Adrenal gland (tissue), 12 donors: ENCODE measurements around the gene CEP89. TPM values are rescaled to one million over a fixed set of nuclear protein-coding genes. Genes with fewer than 3 reads are reported as not detected.

Experiments used
- DNase-seq, 7 donors: peaks; one replicate each; pipeline ENCODE4 v3.0.0-alpha.2; 2019 to 2020
- H3K27ac ChIP-seq, 5 donors: fragments of 200-600 bp; sonication (generic) in 4 of 5; 1 replicate in 3 of 5; 2 replicates in 2 of 5; pipeline versions ENCODE4 v1.5.1 to v1.8.0; 2016 to 2020; ENCODE audit warnings: mild to moderate bottlenecking in 1 of 5
- H3K27me3 ChIP-seq: fragments of 200-600 bp; 2 replicates; pipeline ENCODE4 v1.8.0; 2021
- H3K36me3 ChIP-seq, 2 donors: fragments of 200-600 bp; replicated peaks in 1 of 2; 1 replicate in 1 of 2; 2 replicates in 1 of 2; pipeline versions ENCODE4 v1.5.1 to v1.8.0; 2018 to 2022
- H3K4me1 ChIP-seq, 2 donors: fragments of 200-600 bp; replicated peaks in 1 of 2; 1 replicate in 1 of 2; 2 replicates in 1 of 2; pipeline versions ENCODE4 v1.5.1 to v1.8.0; 2018 to 2021
- H3K4me3 ChIP-seq, 4 donors: fragments of 200-600 bp; sonication (generic) in 3 of 4; one replicate each; pipeline ENCODE4 v1.5.1; 2016 to 2018
- H3K9me3 ChIP-seq, 3 donors: fragments of 200-600 bp; sonication (generic) in 1 of 3; replicated peaks in 1 of 3; 1 replicate in 2 of 3; 2 replicates in 1 of 3; pipeline versions ENCODE4 v1.5.1 to v1.8.0; 2016 to 2021
- CTCF ChIP-seq, 6 experiments: fragments of 450-650 bp in 4 of 6; fragments of 200-600 bp in 2 of 6; sonication (generic) in 1 of 6; IDR thresholded peaks; 1 replicate in 5 of 6; 2 replicates in 1 of 6; pipeline versions ENCODE4 v1.5.1 to v1.8.0; 2016 to 2021; ENCODE audit warnings: antibody characterized with exemption in 6 of 6, mild to moderate bottlenecking in 2 of 6, moderate library complexity in 1 of 6
- POLR2A ChIP-seq, 2 donors: fragments of 450-650 bp; IDR thresholded peaks; one replicate each; pipeline ENCODE4 v1.6.1; 2017; ENCODE audit warnings: antibody characterized with exemption in 2 of 2, mild to moderate bottlenecking in 2 of 2, moderate library complexity in 1 of 2
- WGBS, 4 donors: extraction: QIAGEN DNeasy Blood & Tissue Kit in 2 of 4; methylation state at CpG; one replicate each; pipeline versions ENCODE4 v1.1.5 to v1.1.7; 2013 to 2017; 5-methylcytosine and 5-hydroxymethylcytosine counted together
- intact Hi-C, 2 donors: fragments of 100-400 bp; cut with DNase I; formaldehyde crosslinking; loops; one replicate each; pipeline versions ENCODE4 v1.14.1 to v1.15.0; 2022 to 2023
- polyA plus RNA-seq, 3 donors: library from polyadenylated mRNA; stranded (reverse); fragments of 200-250 nt in 2 of 3; fragments of 350-450 nt in 1 of 3; fragmentation: Illumina TruSeq in 1 of 3; extraction: RNeasy Lipid Tissue Mini Kit (QIAGEN cat#74804) in 1 of 3; gene quantifications; one replicate each; pipeline ENCODE4 v1.2.3, GENCODE V29; 2013 to 2014
- total RNA-seq, 9 donors: library from RNA; depleted of rRNA in 4 of 9; stranded (reverse); fragments of >200 nt in 4 of 9; fragments of 120-200 nt in 1 of 9; fragmentation: NEBNext Ultra II Directional in 1 of 9; extraction: Animal tissue kit (Norgen Biotek cat#: 25700) in 1 of 9; gene quantifications; one replicate each; pipeline versions ENCODE4 v1.1.0 to v1.2.4, GENCODE V29; 2013 to 2023
- donor health status: healthy with polysubstance abuse.
- donor health status: Bipolar disorder and iron deficiency.
- donor health status: DM: yes; HTN: yes; CAD: no.
- donor health status: DM: no; HTN: no; CAD: no.
- donor health status: DM: no; HTN: no; CAD: no.
- donor health status: DM: yes; HTN: yes; CAD: no.

The CEP89 gene
- total and polyA plus RNA-seq, 12 donors = 9.2 to 20.1 (median 13.9) TPM

- no peak for TF ChIP-seq CTCF (IDR thresholded peaks at IDR 0.05)
- TF ChIP-seq POLR2A (IDR thresholded peaks at IDR 0.05) = no peak
- 87 to 99% (median 95%) methylated on average over 3 of the region's 3 CpGs for WGBS, 4 donors
- Histone ChIP-seq H3K4me3 (no peak overlapping the region), H3K27ac (no peak overlapping the region), H3K9me3 (no peaks in the 10 kb centered on the region), H3K27me3 (no peaks in the 10 kb centered on the region), H3K4me1 (no peaks in the 10 kb centered on the region), H3K36me3 (no peaks in the 10 kb centered on the region)
- no peak for DNase-seq
- intact Hi-C loops = no loop called here
Measured at GRCh38 chr19:32861596-32861995, 110.2 kb downstream of the CEP89 start.

- H3K4me3 ChIP-seq = no peak overlapping the region
- intact Hi-C loops = no loop called here
- no peak overlapping the region for H3K27ac ChIP-seq
- H3K27me3 ChIP-seq = no peaks in the 10 kb centered on the region
- no peaks in the 10 kb centered on the region for H3K9me3 ChIP-seq
- H3K4me1 ChIP-seq = no peaks in the 10 kb centered on the region
- TF ChIP-seq CTCF (IDR thresholded peaks at IDR 0.05) = no peak
- TF ChIP-seq POLR2A (IDR thresholded peaks at IDR 0.05) = no peak
- H3K36me3 ChIP-seq = no peaks in the 10 kb centered on the region
- 88 to 98% (median 95%) methylated on average over 9 to 19 of the region's 19 CpGs for WGBS, 4 donors
- DNase-seq = no peak
Measured at GRCh38 chr19:32859591-32859990, 112.2 kb downstream of the CEP89 start.

DNA sequence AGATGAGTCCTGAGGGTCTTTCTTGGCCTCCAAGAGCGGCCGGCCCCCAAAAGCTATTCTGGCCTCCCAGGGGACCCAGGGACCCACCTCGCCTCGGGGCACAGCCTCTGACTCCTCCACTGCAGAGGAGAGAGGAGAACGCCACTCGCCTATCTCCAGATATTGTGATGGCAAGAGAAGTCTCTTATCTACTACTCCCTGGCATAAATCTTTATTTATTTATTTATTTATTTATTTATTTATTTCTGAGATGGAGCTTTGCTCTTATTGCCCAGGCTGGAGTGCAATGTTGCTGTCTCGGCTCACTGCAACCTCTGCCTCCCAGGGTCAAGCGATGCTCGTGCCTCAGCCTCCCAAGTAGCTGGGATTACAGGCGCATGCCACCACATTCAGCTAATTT, 113.2 kb downstream of the CEP89 start:
- no peak for DNase-seq
- no peaks in the 10 kb centered on the region for H3K36me3 ChIP-seq
- no peaks in the 10 kb centered on the region for H3K9me3 ChIP-seq
- H3K4me3 ChIP-seq = no peak overlapping the region
- TF ChIP-seq POLR2A (IDR thresholded peaks at IDR 0.05) = no peak
- no peak for TF ChIP-seq CTCF (IDR thresholded peaks at IDR 0.05)
- no peak overlapping the region for H3K27ac ChIP-seq
- 86 to 96% (median 93%) methylated on average over 10 of the region's 10 CpGs for WGBS, 4 donors
- intact Hi-C loops = no loop called here
- H3K27me3 ChIP-seq = no peaks in the 10 kb centered on the region
- no peaks in the 10 kb centered on the region for H3K4me1 ChIP-seq

DNA sequence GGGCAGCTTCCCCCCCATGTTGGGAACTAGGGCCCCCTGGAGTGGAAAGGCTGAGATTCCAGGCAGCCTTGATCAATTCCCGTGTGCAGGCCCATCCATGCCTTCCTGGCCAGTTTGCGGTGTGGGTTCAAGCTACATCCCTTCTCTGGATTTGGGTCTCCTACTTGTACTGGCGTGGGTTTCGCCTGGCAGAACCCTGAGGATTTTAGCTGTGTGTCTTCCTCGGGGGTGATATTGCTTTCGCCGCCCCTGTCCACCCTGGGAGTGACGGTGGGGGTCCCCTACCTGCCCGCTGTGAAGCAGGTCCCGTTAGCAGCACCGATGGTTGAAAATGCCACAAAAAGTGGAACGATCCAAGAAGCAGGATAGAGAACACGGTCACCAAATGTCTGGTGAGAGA, 113.6 kb downstream of the CEP89 start:
- DNase-seq = no peak
- H3K9me3 ChIP-seq = no peaks in the 10 kb centered on the region
- WGBS, 4 donors = 82 to 92% (median 90%) methylated on average over 9 to 13 of the region's 13 CpGs
- no peaks in the 10 kb centered on the region for H3K36me3 ChIP-seq
- no peak for TF ChIP-seq POLR2A (IDR thresholded peaks at IDR 0.05)
- no peak for TF ChIP-seq CTCF (IDR thresholded peaks at IDR 0.05)
- H3K27ac ChIP-seq = no peak overlapping the region
- no peaks in the 10 kb centered on the region for H3K4me1 ChIP-seq
- no peaks in the 10 kb centered on the region for H3K27me3 ChIP-seq
- intact Hi-C loops = no loop called here
- no peak overlapping the region for H3K4me3 ChIP-seq
